B cell (primary cell): Measurements from ENCODE around the gene PPP2R3C. TPM values are rescaled to one million over a fixed set of nuclear protein-coding genes. Genes with fewer than 3 reads are reported as not detected.
A peak's percentile ranks its signal among the peaks of the same experiment; 100 is the strongest.

Source experiments
- ATAC-seq: fragments of 200-7000 bp; cut with Tn5 transposase; one replicate; pipeline ENCODE4 v1.10.0; 2021; ENCODE audit warnings: low read depth, mild to moderate bottlenecking, moderate number of reproducible peaks, moderate library complexity
- CTCF ChIA-PET: fragments of 350-600 bp; sonication (Branson Sonifier 250); formaldehyde crosslinking; loops from one replicate; lab custom pipeline; 2021; ENCODE audit warnings: antibody characterized with exemption, inconsistent platforms; lab: Charles Lee
- POLR2A ChIA-PET: fragments of 350-600 bp; sonication (Branson Sonifier 250); formaldehyde crosslinking; loops from one replicate; lab custom pipeline; 2021; ENCODE audit warnings: antibody characterized with exemption; lab: Charles Lee
- DNase-seq: peaks from one replicate; pipeline ENCODE4 v3.0.0; 2013
- H2AFZ ChIP-seq: 2 replicates; pipeline ENCODE4 v1.6.1; 2012; ENCODE audit warnings: mild to moderate bottlenecking, low read depth, low read length; ENCODE audit not compliant: insufficient read depth, poor library complexity, severe bottlenecking
- H3K27ac ChIP-seq, 2 donors: 1 replicate in 1 of 2; 2 replicates in 1 of 2; pipeline ENCODE4 v1.5.1; 2012 to 2013; ENCODE audit warnings: low read length in 2 of 2, mild to moderate bottlenecking in 2 of 2, moderate library complexity in 1 of 2
- H3K27me3 ChIP-seq, 4 experiments: fragments of 200-600 bp in 1 of 4; sonication (generic) in 1 of 4; replicated peaks in 1 of 4; 1 replicate in 2 of 4; 2 replicates in 2 of 4; pipeline versions ENCODE4 v1.6.1 to v1.7.0; 2013 to 2016; ENCODE audit warnings: low read length in 3 of 4, mild to moderate bottlenecking in 2 of 4, mixed read lengths in 1 of 4, moderate library complexity in 1 of 4; ENCODE audit not compliant: insufficient read depth in 4 of 4, control insufficient read depth in 3 of 4; ENCODE audit errors: control extremely low read depth in 1 of 4
- H3K36me3 ChIP-seq, 2 experiments: replicated peaks in 1 of 2; 1 replicate in 1 of 2; 2 replicates in 1 of 2; pipeline versions ENCODE4 v1.6.1 to v1.7.1; 2013; ENCODE audit warnings: low read length in 1 of 2; ENCODE audit not compliant: insufficient read depth in 2 of 2, control insufficient read depth in 1 of 2; ENCODE audit errors: control extremely low read depth in 1 of 2, extremely low read depth in 1 of 2
- H3K4me1 ChIP-seq, 2 donors: fragments of 200-600 bp in 1 of 2; sonication (generic) in 1 of 2; 1 replicate in 1 of 2; 2 replicates in 1 of 2; pipeline versions ENCODE4 v1.5.1 to v1.6.1; 2013 to 2017; ENCODE audit warnings: low read length in 2 of 2; ENCODE audit not compliant: control insufficient read depth in 2 of 2, insufficient read depth in 2 of 2
- H3K4me2 ChIP-seq: replicated peaks from 2 replicates; pipeline ENCODE3; 2012; ENCODE audit warnings: mild to moderate bottlenecking, low read depth, low read length; ENCODE audit not compliant: poor library complexity, severe bottlenecking
- H3K4me3 ChIP-seq, 5 experiments: fragments of 200-600 bp in 1 of 5; sonication (generic) in 1 of 5; 1 replicate in 3 of 5; 2 replicates in 2 of 5; pipeline versions ENCODE4 v1.5.1 to v1.7.0; 2011 to 2016; ENCODE audit warnings: low read length in 4 of 5, mild to moderate bottlenecking in 4 of 5, low read depth in 2 of 5, control low read depth in 1 of 5, moderate library complexity in 1 of 5; ENCODE audit not compliant: insufficient read depth in 1 of 5; ENCODE audit errors: control extremely low read depth in 1 of 5, extremely low read depth in 1 of 5
- H3K79me2 ChIP-seq: fragments of 200-600 bp; sonication (generic); one replicate; pipeline ENCODE4 v1.6.0; 2016; ENCODE audit warnings: low read length; ENCODE audit not compliant: control insufficient read depth, insufficient read depth
- H3K9ac ChIP-seq: fragments of 200-600 bp; sonication (generic); 2 replicates; pipeline ENCODE4 v1.6.1; 2017; ENCODE audit warnings: mild to moderate bottlenecking, low read length, moderate library complexity
- H3K9me3 ChIP-seq, 3 donors: one replicate each; pipeline versions ENCODE4 v1.6.1 to v1.7.1; 2013; ENCODE audit warnings: low read length in 2 of 3; ENCODE audit not compliant: control insufficient read depth in 2 of 3, insufficient read depth in 1 of 3; ENCODE audit errors: control extremely low read depth in 1 of 3
- H4K20me1 ChIP-seq: 2 replicates; pipeline ENCODE4 v1.6.0; 2012; ENCODE audit warnings: mild to moderate bottlenecking, low read length; ENCODE audit not compliant: insufficient read depth, control insufficient read depth, poor library complexity, severe bottlenecking
- H3K27ac Mint-ChIP-seq: one replicate; pipeline ENCODE4 v1.8.0; 2021; ENCODE audit warnings: mixed read lengths
- H3K27me3 Mint-ChIP-seq: one replicate; pipeline ENCODE4 v1.8.0; 2021; ENCODE audit warnings: mixed read lengths
- H3K4me1 Mint-ChIP-seq: one replicate; pipeline ENCODE4 v1.8.0; 2021; ENCODE audit warnings: mixed read lengths
- H3K4me3 Mint-ChIP-seq: one replicate; pipeline ENCODE4 v1.8.0; 2021; ENCODE audit warnings: mixed read lengths
- H3K9me3 Mint-ChIP-seq: one replicate; pipeline ENCODE4 v1.8.0; 2022; ENCODE audit warnings: mixed read lengths; ENCODE audit not compliant: insufficient read depth
- CTCF ChIP-seq: fragments of 200-600 bp; IDR thresholded peaks from one replicate; pipeline ENCODE4 v1.8.0; 2022; ENCODE audit warnings: antibody characterized with exemption, mild to moderate bottlenecking
- EZH2 ChIP-seq: IDR thresholded peaks from 2 replicates; pipeline ENCODE4 v1.6.1; 2012; ENCODE audit warnings: borderline replicate concordance, low read depth, mild to moderate bottlenecking, moderate library complexity, low read length; ENCODE audit not compliant: insufficient read depth, poor library complexity, severe bottlenecking
- WGBS: methylation state at CpG from one replicate; pipeline ENCODE4 v1.1.5; 2013; ENCODE audit warnings: missing lambda C conversion rate; ENCODE audit not compliant: insufficient coverage; 5-methylcytosine and 5-hydroxymethylcytosine counted together
- intact Hi-C: fragments of 100-400 bp; cut with micrococcal nuclease; formaldehyde crosslinking; loops from one replicate; pipeline ENCODE4 v1.10.0; 2022
- polyA plus RNA-seq: library from polyadenylated mRNA; depleted of rRNA; stranded (reverse); fragments of >200 nt; gene quantifications from 2 replicates; pipeline ENCODE4 v1.2.3, GENCODE V29; 2012
- total RNA-seq, 2 donors: library from RNA; stranded (reverse); fragments of 120-200 nt in 1 of 2; gene quantifications; 1 replicate in 1 of 2; 2 replicates in 1 of 2; pipeline versions ENCODE4 v1.2.3 to v1.2.4, GENCODE V29; 2013 to 2022

The PPP2R3C gene
- total and polyA plus RNA-seq, 2 donors (not counting 1 experiment from before 2014, with no cell fraction given) = 13.5 to 40.8 TPM

- peaks cover 65% of the 10 kb centered on the region for H3K79me2 ChIP-seq
- CTCF ChIA-PET = interaction anchor here (1.2 kb wide), 1 partner anchor 288 kb away, joined by 4 read pairs; no protein-coding TSS in a partner anchor
- H3K9me3 Mint-ChIP-seq = no peaks in the 10 kb centered on the region
These were observed 4.7 kb downstream of the PPP2R3C start for GRCh38 chr14:35117112-35117511.

GRCh38 chr14:35116242-35116641, 5.5 kb downstream of the PPP2R3C start:
- Histone ChIP-seq H3K4me3 (no peak overlapping the region), H2AFZ (no peak overlapping the region), H3K27ac (no peak overlapping the region), H3K36me3 (peaks cover 10 to 44% of the 10 kb centered on the region in 2 experiments), H3K27me3 (no peaks in the 10 kb centered on the region), H3K9ac (no peak overlapping the region), H3K4me2 (no peak overlapping the region), H3K4me1 (peaks cover 7 to 11% of the 10 kb centered on the region in 2 donors), H3K79me2 (peaks cover 66% of the 10 kb centered on the region), H4K20me1 (peaks cover 41% of the 10 kb centered on the region), H3K9me3 (peaks cover 0 to 4% (median 1%) of the 10 kb centered on the region in 3 donors)
- no peak for DNase-seq
- no peak for ATAC-seq
- Mint-ChIP-seq H3K27ac (no peak overlapping the region), H3K27me3 (no peaks in the 10 kb centered on the region), H3K4me3 (no peak overlapping the region), H3K9me3 (peaks cover 2% of the 10 kb centered on the region), H3K4me1 (peaks cover 31% of the 10 kb centered on the region)
- intact Hi-C loops = no loop called here
- WGBS = 100% methylated on average over 2 of the region's 4 CpGs
- ChIA-PET CTCF (no interaction called here), POLR2A (no interaction called here)
- TF ChIP-seq EZH2 = no peak
- no peak for TF ChIP-seq CTCF

More at GRCh38 chr14:35117112-35117511, 4.7 kb downstream of the PPP2R3C start:
- no peak overlapping the region for H3K4me3 ChIP-seq
- peaks cover 0 to 1% (median 0%) of the 10 kb centered on the region in 3 donors for H3K9me3 ChIP-seq
- no peak overlapping the region for H2AFZ ChIP-seq
- no peaks in the 10 kb centered on the region for H3K27me3 Mint-ChIP-seq
- no peak overlapping the region for H3K9ac ChIP-seq
- H3K27ac Mint-ChIP-seq = no peak overlapping the region
- peak overlapping the region in 1 of 2 donors; percentile 5 for H3K27ac ChIP-seq
- WGBS = no CpG with 5 or more reads among the region's 2 CpGs
- no peak for DNase-seq
- H3K36me3 ChIP-seq = peaks cover 7 to 36% of the 10 kb centered on the region in 2 experiments
- no peaks in the 10 kb centered on the region for H3K27me3 ChIP-seq
- H3K4me3 Mint-ChIP-seq = no peak overlapping the region
- peaks cover 33% of the 10 kb centered on the region for H4K20me1 ChIP-seq
- intact Hi-C loops = no loop called here
- H3K4me1 ChIP-seq = peaks cover 7 to 12% of the 10 kb centered on the region in 2 donors
- no peak overlapping the region for H3K4me2 ChIP-seq
- no peak for ATAC-seq
- peaks cover 34% of the 10 kb centered on the region for H3K4me1 Mint-ChIP-seq
- TF ChIP-seq CTCF (no peak), EZH2 (no peak)
- POLR2A ChIA-PET = no interaction called here
